ENCODE results near the gene RBM18. TPM values are rescaled to one million over a fixed set of nuclear protein-coding genes. Genes with fewer than 3 reads are reported as not detected.

RBM18 gene
- total RNA-seq, 1 experiment from 2014 or later, result 17.6 TPM

GRCh38 chr9:122215663-122216062 is 49.0 kb downstream of the RBM18 start:
- Histone ChIP-seq H3K36me3 (no peaks in the 10 kb centered on the region), H3K4me3 (no peak overlapping the region), H3K27ac (no peak overlapping the region), H3K9me3 (replicated peaks) (no peaks in the 10 kb centered on the region), H3K4me1 (replicated peaks) (no peaks in the 10 kb centered on the region), H3K27me3 (replicated peaks) (no peaks in the 10 kb centered on the region)
- no peak for DNase-seq (ENCODE audit: low read depth in 1 of 2, low spot score in 2 of 2)

- no peaks in the 10 kb centered on the region for H3K9me3 ChIP-seq (replicated peaks)
- H3K4me3 ChIP-seq, result no peak overlapping the region
- H3K36me3 ChIP-seq, result no peaks in the 10 kb centered on the region
- DNase-seq (ENCODE audit: low read depth in 1 of 2, low spot score in 2 of 2), result no peak
- no peaks in the 10 kb centered on the region for H3K27me3 ChIP-seq (replicated peaks)
- no peaks in the 10 kb centered on the region for H3K4me1 ChIP-seq (replicated peaks)
- H3K27ac ChIP-seq, result no peak overlapping the region
Measured at GRCh38 chr9:122214507-122214906, 50.1 kb downstream of the RBM18 start.

GRCh38 chr9:122213589-122214413 is 50.8 kb downstream of the RBM18 start:
- DNase-seq (ENCODE audit: low read depth in 1 of 2, low spot score in 2 of 2), result peak in 1 of 2 experiments; percentile 10
- no peaks in the 10 kb centered on the region for H3K27me3 ChIP-seq (replicated peaks)

GRCh38 chr9:122213102-122213588 is 51.5 kb downstream of the RBM18 start:
- no peak overlapping the region for H3K4me3 ChIP-seq
- no peaks in the 10 kb centered on the region for H3K9me3 ChIP-seq (replicated peaks)
- no peaks in the 10 kb centered on the region for H3K36me3 ChIP-seq
- DNase-seq (ENCODE audit: low read depth in 1 of 2, low spot score in 2 of 2), result no peak
- no peaks in the 10 kb centered on the region for H3K4me1 ChIP-seq (replicated peaks)
- H3K27me3 ChIP-seq (replicated peaks), result no peaks in the 10 kb centered on the region
- no peak overlapping the region for H3K27ac ChIP-seq

More at GRCh38 chr9:122213589-122214413, 50.8 kb downstream of the RBM18 start:
- Histone ChIP-seq H3K4me1 (replicated peaks) (no peaks in the 10 kb centered on the region), H3K36me3 (no peaks in the 10 kb centered on the region), H3K27ac (no peak overlapping the region), H3K4me3 (peak overlapping the region; percentile 25), H3K9me3 (replicated peaks) (no peaks in the 10 kb centered on the region)

- Histone ChIP-seq H3K27ac (no peak overlapping the region), H3K4me3 (no peak overlapping the region), H3K27me3 (replicated peaks) (no peaks in the 10 kb centered on the region), H3K36me3 (no peaks in the 10 kb centered on the region), H3K4me1 (replicated peaks) (peaks cover 5% of the 10 kb centered on the region), H3K9me3 (replicated peaks) (no peaks in the 10 kb centered on the region)
- DNase-seq (ENCODE audit: low read depth in 1 of 2, low spot score in 2 of 2), result no peak
Measured at GRCh38 chr9:122212473-122213004, 52.1 kb downstream of the RBM18 start.

- H3K27me3 ChIP-seq (replicated peaks), result no peaks in the 10 kb centered on the region
- H3K9me3 ChIP-seq (replicated peaks), result no peaks in the 10 kb centered on the region
- H3K4me3 ChIP-seq, result no peak overlapping the region
- peaks cover 28% of the 10 kb centered on the region for H3K4me1 ChIP-seq (replicated peaks)
- H3K27ac ChIP-seq, result no peak overlapping the region
- no peaks in the 10 kb centered on the region for H3K36me3 ChIP-seq
- no peak for DNase-seq (ENCODE audit: low read depth in 1 of 2, low spot score in 2 of 2)
Measured at GRCh38 chr9:122209451-122209850, 55.2 kb downstream of the RBM18 start.

- H3K4me1 ChIP-seq (replicated peaks), result peaks cover 28% of the 10 kb centered on the region
- no peak overlapping the region for H3K4me3 ChIP-seq
- H3K27me3 ChIP-seq (replicated peaks), result no peaks in the 10 kb centered on the region
- peak overlapping the region; percentile 58 for H3K27ac ChIP-seq
- DNase-seq (ENCODE audit: low read depth in 1 of 2, low spot score in 2 of 2), result peak in 1 of 2 experiments; percentile 50
- H3K36me3 ChIP-seq, result no peaks in the 10 kb centered on the region
- H3K9me3 ChIP-seq (replicated peaks), result no peaks in the 10 kb centered on the region
Measured at GRCh38 chr9:122207096-122207495, 57.5 kb downstream of the RBM18 start.

GRCh38 chr9:122206118-122207046 is 58.3 kb downstream of the RBM18 start:
- no peaks in the 10 kb centered on the region for H3K36me3 ChIP-seq
- no peaks in the 10 kb centered on the region for H3K9me3 ChIP-seq (replicated peaks)
- no peak overlapping the region for H3K4me3 ChIP-seq
- H3K27ac ChIP-seq, result peak overlapping the region; percentile 58
- DNase-seq (ENCODE audit: low read depth in 1 of 2, low spot score in 2 of 2), result peak; percentile 78 to 90
- H3K27me3 ChIP-seq (replicated peaks), result no peaks in the 10 kb centered on the region
- H3K4me1 ChIP-seq (replicated peaks), result peaks cover 28% of the 10 kb centered on the region

GRCh38 chr9:122205176-122205575 is 59.5 kb downstream of the RBM18 start:
- no peak for DNase-seq (ENCODE audit: low read depth in 1 of 2, low spot score in 2 of 2)
- Histone ChIP-seq H3K4me1 (replicated peaks) (peaks cover 28% of the 10 kb centered on the region), H3K27ac (no peak overlapping the region), H3K27me3 (replicated peaks) (no peaks in the 10 kb centered on the region), H3K36me3 (no peaks in the 10 kb centered on the region), H3K4me3 (no peak overlapping the region), H3K9me3 (replicated peaks) (no peaks in the 10 kb centered on the region)

GRCh38 chr9:122204491-122204890 is 60.1 kb downstream of the RBM18 start:
- Histone ChIP-seq H3K27me3 (replicated peaks) (no peaks in the 10 kb centered on the region), H3K4me1 (replicated peaks) (peaks cover 28% of the 10 kb centered on the region), H3K27ac (no peak overlapping the region), H3K4me3 (no peak overlapping the region), H3K9me3 (replicated peaks) (no peaks in the 10 kb centered on the region), H3K36me3 (no peaks in the 10 kb centered on the region)
- DNase-seq (ENCODE audit: low read depth in 1 of 2, low spot score in 2 of 2), result no peak

- Histone ChIP-seq H3K9me3 (replicated peaks) (no peaks in the 10 kb centered on the region), H3K27ac (no peak overlapping the region), H3K4me3 (no peak overlapping the region), H3K36me3 (no peaks in the 10 kb centered on the region), H3K27me3 (replicated peaks) (no peaks in the 10 kb centered on the region), H3K4me1 (replicated peaks) (peaks cover 28% of the 10 kb centered on the region)
- no peak for DNase-seq (ENCODE audit: low read depth in 1 of 2, low spot score in 2 of 2)
Measured at GRCh38 chr9:122204055-122204454, 60.6 kb downstream of the RBM18 start.

GRCh38 chr9:122202111-122202510 is 62.5 kb downstream of the RBM18 start:
- H3K27me3 ChIP-seq (replicated peaks), result no peaks in the 10 kb centered on the region
- H3K9me3 ChIP-seq (replicated peaks), result no peaks in the 10 kb centered on the region
- no peak overlapping the region for H3K4me3 ChIP-seq
- no peak for DNase-seq (ENCODE audit: low read depth in 1 of 2, low spot score in 2 of 2)
- H3K36me3 ChIP-seq, result no peaks in the 10 kb centered on the region
- H3K27ac ChIP-seq, result no peak overlapping the region
- peaks cover 19% of the 10 kb centered on the region for H3K4me1 ChIP-seq (replicated peaks)

- Histone ChIP-seq H3K27me3 (replicated peaks) (no peaks in the 10 kb centered on the region), H3K4me1 (replicated peaks) (peaks cover 14% of the 10 kb centered on the region), H3K9me3 (replicated peaks) (no peaks in the 10 kb centered on the region), H3K4me3 (no peak overlapping the region), H3K36me3 (no peaks in the 10 kb centered on the region), H3K27ac (no peak overlapping the region)
- no peak for DNase-seq (ENCODE audit: low read depth in 1 of 2, low spot score in 2 of 2)
Measured at GRCh38 chr9:122201641-122202040, 63.0 kb downstream of the RBM18 start.
